Endometrium (tissue), 2 donors: ENCODE results near the gene EPS15.
A peak's percentile ranks its signal among the peaks of the same experiment; 100 is the strongest.
"Not testable (repeated sequence)": the region's sequence is repeated elsewhere in the genome, so short reads cannot be mapped to it uniquely, and the experiment has no call there.

Experiments
- FAIRE-seq: peaks from 2 replicates; lab custom pipeline; 2012; peaks lifted over from hg19 to GRCh38; lab: Jason Lieb, UNC
- donor health status: control.
- donor health status: control.

The EPS15 gene

DNA sequence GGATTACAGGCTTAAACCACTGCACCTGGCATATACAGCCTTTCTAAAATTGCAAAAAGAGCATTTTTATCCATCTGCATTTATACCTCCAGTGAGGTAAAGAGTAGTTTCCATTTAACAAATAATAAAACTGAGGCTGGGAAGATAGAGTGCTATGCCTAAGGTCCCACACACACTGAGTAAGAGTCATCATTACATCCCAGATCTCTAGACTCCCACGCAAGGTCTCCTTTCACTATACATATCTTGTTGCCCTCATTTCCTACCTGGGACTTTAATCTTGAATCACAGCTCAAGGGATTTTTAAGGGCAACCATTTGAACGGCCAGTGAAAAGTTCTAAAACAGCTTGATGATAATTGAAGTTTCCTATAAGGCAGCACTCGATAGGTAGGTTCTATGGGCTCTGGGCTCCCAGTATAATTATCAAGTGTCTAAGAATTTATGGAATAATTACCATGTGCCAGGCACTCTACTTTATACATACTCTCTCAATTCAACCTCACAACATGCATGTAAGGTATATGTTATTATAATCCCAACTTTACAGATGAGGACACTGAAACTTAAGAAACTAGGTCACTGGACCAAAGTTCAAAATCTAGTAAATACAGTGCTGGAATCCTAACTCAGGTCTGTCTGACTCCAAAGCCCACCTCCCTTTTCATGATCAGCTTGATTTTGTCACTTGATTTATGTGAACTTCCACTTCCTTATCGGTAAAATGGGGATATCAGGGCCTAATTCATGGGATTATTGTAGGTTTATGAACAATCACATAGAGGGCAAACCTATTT is 23.3 kb upstream of the EPS15 start:
- no peak for FAIRE-seq

DNA sequence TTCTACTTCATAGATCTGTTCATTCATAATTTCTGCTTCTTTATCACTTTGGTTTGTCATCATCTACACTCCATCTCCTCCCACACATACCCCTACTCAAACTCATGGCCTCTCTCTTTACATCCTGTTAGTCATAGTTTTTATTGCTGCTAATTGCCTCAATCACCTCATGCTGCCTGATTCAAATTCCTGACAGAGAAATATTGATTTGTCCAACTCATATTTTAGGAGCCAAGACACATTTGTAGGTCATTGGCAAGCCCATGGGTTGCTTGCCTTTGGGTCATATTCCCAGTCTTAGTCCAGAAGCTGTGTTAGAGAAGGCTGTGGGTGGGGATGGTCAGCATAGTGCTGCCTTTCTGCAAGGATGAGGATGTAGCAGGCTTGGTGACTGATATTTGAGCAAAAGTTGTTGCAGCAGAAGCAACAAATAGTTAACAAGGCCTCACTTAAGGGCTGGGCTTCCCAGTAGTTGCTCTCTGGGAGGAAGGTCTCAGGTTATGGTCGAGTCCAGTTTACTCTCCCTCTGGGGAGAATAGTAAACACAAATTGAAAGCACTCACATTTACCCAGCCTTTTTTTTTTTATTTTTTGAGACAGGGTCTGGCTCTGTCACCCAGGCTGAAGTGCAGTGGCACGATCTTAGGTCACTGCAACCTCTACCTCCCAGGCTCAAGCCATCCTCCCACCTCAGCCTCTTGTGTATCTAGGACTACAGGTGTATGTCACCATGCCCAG is 22.4 kb upstream of the EPS15 start:
- no peak for FAIRE-seq

DNA sequence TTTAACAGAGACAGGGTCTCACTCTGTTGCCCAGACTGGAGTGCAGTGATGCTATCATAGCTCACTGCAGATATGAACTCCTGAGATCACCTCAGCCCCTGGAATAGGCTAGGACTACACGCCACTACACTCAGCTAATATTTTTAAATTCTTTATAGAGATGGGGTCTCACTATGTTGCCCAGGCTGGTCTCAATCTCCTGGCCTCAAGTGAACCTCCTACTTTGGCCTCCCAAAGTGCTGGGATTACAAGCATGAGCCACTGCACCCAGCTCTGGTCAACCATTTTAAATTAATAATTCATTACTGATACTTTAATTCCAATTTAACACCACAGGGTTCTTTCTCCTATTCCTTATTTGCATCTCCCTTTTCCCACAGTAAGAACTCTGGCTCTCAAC is 18.5 kb upstream of the EPS15 start:
- FAIRE-seq, result no peak

DNA sequence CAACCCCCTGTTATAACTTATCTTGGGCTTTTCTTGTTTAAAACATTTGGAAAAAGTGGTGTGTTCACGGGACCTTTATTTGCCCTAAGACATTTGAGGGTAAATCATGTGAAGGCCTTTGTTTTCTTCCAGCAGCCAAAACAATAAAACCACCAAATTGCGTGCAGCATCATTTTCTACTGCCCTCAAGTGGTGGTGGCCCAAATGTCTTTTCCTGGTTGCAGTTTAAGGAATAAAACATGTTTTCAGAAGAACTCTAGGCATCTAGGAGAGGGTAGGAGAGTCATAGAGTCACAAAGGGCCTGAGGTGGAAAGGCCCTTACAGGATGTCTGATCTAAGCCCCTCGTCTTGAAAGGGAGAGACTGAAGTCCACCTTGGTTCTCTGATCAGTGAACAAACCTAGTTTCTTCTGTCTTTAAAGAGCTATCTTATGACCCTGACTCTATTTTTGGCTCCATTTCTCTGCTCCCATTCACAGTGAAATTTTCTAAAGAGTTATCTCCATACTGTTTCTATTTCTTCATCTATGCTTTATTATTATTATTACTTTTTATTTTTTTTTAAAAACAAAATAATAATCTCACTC is 16.0 kb upstream of the EPS15 start:
- FAIRE-seq, result peak; percentile 29

DNA sequence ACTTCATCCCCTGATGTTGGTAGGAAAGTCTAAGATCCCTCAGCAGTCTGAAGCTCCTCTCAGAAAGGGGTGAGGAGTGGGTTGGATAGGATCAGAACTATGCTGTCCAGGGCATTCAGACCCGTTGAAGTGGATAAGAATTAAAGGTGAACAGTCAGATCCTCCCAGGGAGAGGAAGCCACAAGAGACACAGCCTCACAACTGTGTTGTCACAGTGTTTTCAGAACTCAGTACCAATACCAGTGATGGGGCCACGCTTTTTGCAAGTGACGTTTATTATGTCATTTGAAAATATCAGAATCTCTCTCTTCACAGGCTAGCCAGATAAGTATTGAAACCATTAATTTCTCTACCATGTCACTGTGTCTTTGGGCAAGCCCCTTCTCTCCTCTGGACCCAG is 15.4 kb upstream of the EPS15 start:
- FAIRE-seq, result no peak

DNA sequence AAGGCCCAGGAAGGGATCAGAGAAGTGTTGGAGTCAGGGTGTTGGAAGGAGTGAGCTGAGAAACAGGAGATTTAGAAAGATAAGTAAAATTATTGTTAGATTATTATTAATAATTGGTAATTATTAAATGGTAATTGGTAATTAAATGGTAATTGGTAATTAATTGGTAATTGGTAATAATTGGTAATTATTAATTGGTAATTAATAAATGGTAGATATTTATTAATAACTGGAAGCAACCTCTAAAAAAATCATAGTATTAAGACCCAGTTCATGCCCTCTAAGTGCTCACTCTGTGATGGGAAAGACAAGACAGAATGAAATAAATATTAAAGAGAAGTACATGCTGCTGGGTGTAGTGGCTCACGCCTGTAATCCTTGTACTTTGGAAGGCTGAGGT is 13.8 kb upstream of the EPS15 start:
- no peak for FAIRE-seq

DNA sequence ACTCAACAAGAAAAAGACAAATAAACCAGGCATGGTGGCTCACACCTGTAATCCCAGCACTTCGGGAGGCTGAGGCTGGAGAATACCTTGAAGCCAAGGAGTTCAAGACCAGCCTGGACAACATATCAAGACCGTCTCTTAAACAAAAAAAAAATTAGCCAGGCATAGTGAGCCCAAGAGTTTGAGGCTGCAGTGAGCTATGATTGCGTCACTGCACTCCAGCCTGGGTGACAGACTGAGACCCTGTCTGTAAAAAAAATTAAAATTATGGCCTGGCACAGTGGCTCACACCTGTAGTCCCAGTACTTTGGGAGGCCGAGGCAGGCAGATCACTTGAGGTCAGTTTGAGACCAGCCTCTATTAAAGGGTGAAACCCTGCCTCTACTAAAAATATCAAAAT is 11.4 kb upstream of the EPS15 start:
- FAIRE-seq, result not testable (repeated sequence)

DNA sequence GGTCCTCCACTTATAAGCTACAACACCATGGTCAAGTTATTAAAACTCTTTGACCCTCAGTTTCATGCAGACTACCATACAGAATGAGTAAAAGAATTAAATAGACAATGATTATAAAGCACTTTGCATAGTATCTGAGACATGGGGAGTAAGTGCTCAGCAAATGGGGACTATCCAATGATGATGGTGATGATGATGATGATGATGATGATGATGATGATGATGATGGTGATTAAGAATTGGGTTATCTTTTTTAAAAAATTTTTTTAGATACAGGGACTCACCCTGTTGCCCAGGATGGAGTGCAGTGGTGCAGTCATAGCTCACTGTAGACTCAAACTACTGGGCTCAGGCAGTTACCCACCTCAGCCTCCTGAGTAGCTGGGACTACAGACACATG is 8.1 kb upstream of the EPS15 start:
- no peak for FAIRE-seq

DNA sequence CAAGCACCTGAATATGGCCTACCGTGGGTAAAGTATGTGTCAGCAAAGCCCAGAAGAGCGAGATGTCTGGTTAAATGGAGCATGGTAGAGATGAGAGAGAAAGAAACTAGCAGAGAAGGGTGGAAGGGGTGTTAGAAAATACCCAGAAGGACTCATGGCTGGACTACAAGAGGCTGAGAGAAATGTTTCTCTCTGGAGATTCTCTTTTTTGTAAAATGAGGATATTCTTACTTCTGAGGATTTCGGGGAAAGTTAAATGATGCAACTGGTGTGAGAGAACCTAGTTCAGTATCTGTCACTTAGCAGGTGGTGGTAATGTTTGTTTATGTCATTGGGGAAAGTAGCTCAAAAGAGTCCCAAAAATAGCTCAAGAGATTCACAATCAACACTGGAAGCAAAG is 7.2 kb upstream of the EPS15 start:
- no peak for FAIRE-seq

DNA sequence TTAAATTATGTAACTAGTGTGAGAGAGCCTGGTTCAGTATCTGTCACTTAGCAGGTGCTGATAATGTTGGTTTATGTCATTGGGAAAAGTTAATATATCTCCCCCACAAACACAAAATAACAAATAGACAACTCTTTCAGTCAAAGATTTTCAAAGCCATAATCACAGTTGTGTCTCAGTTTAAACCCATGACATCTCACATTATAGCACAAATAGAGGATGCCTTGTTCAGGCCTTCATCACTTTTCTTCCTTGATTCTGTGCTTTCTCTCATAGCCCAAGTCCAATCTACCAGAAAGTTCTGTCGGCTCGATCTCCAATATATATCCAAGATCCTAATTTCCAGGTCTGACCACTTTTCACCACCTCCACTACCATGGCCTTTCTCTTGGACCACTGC is 6.2 kb upstream of the EPS15 start:
- FAIRE-seq, result no peak

DNA sequence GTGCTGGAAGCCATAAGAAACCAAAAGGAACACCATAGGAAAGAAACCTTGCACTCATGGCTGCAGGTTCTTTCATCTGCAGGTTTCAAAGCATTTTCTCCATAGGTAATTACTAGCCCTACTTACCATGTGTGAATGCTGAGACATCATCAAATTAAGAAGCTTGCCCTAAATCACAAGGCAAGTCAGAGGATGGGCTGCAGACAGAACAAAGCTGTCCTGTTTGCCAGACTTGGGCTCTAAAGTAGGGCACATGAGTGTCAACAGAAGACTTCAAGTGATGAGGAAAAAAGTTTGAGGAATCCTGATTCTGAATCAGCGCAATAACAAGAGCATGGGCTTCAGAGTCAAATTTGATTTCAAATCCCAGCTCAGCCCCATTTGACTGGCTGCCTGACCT is 5.8 kb upstream of the EPS15 start:
- no peak for FAIRE-seq

DNA sequence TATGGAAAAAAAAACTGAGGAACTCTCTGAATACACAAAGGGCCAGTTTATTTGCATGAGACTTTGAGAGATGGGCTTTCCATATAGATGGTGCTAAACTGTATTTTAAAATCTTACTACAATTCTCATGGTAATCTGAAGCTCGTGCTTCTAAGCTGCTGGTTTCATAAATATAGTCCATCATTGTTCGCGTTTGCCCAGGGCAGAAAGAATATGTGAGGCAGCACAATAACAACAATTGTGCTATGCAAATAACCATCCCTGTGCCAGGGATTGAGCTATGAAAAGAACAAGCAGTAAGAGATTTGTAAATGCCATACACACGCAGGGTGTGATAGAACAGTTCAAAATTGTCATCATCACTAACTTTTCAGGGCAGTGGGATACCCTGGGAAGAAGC is 4.9 kb upstream of the EPS15 start:
- no peak for FAIRE-seq

DNA sequence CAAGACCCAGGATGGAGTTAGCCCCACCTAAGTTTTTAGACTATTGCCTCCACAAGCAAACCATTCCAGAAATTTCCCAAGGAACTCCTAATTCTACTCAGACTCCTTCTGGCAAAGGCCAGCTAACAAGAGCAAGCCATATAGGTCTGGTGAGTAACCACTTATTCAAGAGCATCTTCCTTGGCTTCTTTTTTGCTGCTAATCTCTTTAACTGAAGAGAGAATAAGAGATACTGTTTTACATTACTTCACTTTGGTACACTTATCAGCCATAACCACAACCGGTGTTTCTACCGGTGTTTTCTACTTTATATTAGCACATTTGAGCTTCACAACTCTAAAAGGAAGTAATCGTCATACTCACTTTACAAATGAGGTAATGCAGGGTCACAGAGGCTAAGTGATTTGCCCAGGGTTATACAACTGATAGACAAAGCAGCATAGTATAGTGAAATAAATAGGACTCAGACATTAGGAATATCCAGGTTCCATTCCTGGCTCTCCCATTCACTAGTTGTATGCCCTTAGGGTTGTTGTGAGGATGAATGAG is 1.7 kb upstream of the EPS15 start:
- FAIRE-seq, result no peak

DNA sequence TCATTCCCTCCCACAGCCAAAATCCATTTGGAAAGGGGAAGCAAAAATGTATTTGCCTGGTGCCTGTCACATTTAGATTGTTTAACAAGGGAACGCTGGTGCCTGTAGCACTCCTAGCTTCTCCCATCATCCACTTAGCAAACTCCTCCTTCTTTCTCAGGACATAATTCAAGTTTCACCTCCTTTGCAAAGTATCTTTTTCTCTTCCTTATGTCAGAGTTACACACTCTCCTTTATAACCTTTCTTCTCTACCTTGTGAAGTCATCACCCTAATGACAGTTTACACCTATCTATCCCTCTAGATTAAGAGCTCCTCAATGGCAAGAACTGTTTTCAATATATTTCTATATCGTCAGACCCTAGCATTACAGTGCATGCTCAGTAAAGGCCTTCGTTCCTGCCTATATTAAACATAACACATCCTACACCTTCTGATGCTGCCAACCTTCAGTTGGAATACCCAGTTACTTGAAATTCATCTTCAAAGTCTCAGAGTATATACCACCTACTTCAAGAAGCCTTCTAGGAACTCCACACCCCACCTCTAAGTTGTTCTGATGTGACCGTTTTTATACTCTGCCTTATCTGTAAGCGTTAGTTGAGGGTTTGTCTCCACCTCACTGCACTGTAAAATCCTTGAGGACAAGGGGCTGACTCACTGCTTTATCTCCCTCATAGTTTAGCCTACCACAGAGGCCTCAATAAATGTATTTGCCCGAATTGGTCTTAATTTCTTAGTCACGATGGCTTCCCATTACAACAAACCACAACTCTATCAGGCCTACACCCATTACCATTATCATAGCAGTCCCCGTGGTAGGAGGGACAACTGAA is 1.0 kb upstream of the EPS15 start:
- no peak for FAIRE-seq

DNA sequence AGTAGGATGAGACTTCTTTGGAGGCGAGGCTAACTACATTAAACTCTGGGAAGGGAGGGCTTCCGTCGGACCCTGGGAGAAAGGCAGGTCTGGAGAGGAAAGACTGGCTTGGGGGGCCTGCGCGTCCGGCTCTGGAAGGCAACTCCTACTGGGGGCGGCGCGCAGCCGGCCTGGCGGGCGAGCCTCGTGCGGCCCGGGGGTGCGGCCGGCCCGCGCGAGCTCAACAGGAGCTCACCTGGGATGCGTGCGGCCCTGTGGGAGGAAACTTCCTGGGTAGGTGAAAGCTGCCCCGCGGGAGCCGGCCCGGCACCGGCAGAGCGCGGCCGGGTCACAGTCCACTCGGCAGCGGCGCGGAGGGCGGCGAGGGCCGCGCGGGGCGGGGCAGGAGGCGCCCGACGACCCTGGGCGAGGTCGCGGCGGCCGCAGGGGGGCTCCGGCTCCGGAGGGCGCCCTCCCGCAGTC is 449 bp downstream of the EPS15 start:
- FAIRE-seq, result no peak

DNA sequence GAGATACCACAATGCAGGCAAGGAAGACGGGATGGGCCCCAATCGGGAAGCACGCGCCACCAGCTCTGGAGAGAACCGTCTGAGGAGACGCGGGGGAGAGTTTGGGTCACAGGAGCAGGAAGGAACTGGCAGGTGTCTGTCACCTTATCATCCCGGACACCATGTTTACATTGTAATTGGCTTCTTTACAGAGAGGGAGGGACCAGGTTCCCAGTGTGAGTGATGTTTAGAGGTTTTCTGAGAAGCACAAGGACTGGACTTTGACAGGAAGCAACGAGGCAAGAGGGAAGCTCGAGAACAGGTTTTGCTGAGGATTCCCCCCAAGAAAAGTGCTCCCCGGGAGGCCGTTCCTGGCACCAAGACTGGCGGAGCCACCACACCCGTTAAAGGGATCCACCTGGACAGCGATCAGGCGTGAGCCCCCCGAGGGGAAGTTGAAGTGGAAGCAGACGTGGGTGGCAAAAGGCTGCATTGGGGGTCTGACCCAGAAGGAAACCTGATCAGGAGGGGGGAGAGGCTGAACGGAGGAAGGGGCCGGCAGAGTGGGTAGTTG is 957 bp downstream of the EPS15 start:
- no peak for FAIRE-seq

DNA sequence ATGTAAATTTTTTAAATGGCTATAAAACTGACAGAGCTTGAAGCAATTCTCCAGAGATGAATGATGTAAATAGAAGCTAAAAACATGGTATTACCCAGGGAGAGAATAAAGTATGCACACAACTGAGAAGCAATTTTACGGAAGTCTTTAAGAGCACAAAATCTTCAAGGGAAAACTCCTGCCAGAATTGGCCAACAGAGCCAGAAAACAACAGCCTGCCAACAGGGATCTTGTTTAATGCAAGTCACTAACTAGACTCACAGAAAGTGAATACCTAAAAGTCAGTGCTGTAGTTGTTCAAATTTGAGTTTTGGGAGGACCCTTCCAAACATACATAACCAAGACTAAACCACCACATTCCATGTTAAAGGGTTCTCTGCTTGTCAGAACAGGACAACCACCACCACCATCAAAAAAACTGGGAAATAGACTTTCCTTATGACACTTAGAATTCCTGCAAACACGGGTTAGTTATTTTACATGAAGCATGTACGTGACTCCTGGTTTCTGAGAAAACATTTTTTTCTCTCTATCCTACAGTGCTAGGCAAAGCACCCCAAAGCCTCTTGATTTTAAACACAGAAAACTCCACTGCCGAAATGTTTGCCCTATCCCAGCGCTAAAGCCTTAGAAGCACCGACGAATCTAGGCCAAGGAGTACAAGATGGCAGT is 1.6 kb downstream of the EPS15 start:
- peak; percentile 78 for FAIRE-seq

DNA sequence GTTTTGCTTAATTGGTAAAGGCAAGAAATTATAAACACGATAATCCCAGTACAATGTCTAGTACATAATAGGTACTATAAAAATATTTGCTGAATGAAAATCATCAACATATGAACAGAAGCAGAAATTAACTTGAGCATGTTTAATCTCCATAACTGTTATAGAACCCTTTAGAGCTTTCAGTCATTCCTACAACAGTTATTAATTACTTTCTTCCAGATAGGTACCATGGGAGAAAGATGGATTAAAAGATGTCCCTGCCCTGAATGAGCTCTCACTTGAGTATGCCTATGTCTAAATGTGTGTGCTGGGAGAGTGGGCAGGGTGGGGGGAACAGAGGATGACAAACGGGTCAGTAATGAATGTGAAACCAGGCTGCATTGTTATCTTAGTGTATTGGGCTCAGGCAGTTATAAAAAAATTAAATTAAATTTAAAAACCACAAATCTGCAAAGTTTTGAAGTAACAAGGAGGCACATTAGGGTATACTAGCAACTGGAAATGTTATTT is 2.4 kb downstream of the EPS15 start:
- FAIRE-seq, result no peak

DNA sequence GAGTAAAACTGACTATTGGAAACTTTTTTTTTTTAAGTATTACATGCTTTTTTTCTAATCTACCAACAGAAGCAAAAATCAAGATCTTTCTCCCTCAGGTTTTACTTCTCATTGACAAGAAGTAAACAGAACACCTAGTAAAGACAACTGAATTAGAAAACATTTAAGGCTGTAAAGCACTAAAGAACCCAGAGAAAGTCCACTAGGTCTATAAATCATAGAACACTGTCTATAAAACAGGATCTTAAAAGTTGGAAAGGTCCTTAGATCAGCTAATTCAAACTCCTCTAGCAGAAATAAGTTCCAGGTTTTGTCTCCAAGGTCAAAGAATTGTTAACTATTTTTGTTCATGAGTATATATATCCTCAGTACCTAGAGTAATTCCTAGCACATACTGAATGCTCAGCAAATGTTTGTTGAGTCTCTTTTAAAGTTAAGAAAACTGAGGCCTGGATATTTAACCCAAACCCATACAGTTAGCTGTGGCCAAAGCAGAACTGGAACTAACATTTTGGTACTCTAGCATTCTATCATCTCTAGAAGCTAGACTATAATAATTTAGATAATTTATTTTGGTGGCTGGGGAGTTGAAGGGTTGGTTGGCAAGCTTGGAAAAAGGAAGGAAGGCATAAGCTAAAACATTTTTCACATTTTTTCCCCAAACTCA is 3.0 kb downstream of the EPS15 start:
- no peak for FAIRE-seq

DNA sequence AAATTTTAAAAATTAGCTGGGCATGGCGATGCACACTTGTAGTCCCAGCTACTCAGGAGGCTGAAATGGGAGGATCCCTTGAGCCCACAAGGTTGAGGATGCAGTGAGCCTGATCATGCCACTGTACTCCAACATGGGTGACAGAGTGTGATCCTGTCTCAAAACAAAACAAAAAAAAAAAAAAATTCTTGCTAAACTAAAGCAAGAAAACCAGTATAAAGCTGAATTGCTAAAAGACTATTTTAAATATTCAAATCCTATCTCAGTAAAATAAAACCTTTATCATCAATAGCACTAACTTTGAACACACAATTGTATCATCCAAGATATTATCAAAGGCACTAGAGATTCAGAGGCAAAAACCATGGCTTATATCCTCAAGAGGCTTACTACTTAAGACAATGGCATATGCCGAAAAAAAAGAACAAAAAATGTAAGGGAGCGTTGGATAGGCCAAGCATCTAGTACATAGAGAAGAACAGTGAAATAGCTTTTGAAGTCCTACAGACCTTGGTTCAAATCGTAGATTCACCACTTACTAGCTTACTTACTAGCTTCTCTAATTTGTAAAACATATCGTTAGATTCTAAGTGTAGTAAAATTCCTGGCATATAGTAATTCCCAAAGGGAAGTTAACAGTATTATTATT is 3.6 kb downstream of the EPS15 start:
- FAIRE-seq, result no peak
